PC-3 (cell line): Measurements from ENCODE around the gene SAMD10. TPM values are rescaled to one million over a fixed set of nuclear protein-coding genes. Genes with fewer than 3 reads are reported as not detected.
"Not testable (repeated sequence)": the region's sequence is repeated elsewhere in the genome, so short reads cannot be mapped to it uniquely, and the experiment has no call there.

Source experiments
- ATAC-seq: fragments of 200-7000 bp; cut with Tn5 transposase; 2 replicates; pipeline ENCODE4 v1.9.1; 2020; ENCODE audit warnings: mild to moderate bottlenecking, moderate library complexity
- BruUV-seq: library from RNA; stranded (reverse); fragments of 400-500 nt; replicated peaks from 2 replicates; lab custom pipeline; 2021; lab: Mats Ljungman, UMichigan
- CTCF ChIA-PET: fragments of 300-600 bp; sonication (Branson Sonifier 250); formaldehyde crosslinking; loops from one replicate; lab custom pipeline; 2022; ENCODE audit warnings: antibody characterized with exemption; lab: Charles Lee
- POLR2A ChIA-PET: fragments of 300-600 bp; sonication (Branson Sonifier 250); formaldehyde crosslinking; loops from one replicate; lab custom pipeline; 2022; ENCODE audit warnings: antibody characterized with exemption; ENCODE audit not compliant: unreplicated experiment; lab: Charles Lee
- DNase-seq: peaks from one replicate; pipeline ENCODE4 v3.0.0-alpha.2; 2015
- H2AFZ ChIP-seq: fragments of 300-600 bp; sonication (generic); 2 replicates; pipeline ENCODE4 v1.6.0; 2016; ENCODE audit warnings: antibody characterized with exemption, low read length
- H3F3A ChIP-seq: fragments of 300-600 bp; sonication (generic); one replicate; pipeline ENCODE4 v1.6.0; 2017; ENCODE audit warnings: antibody characterized with exemption, low read length, control low read depth, mild to moderate bottlenecking; ENCODE audit not compliant: unreplicated experiment
- H3K27ac ChIP-seq: fragments of 300-600 bp; sonication (generic); 2 replicates; pipeline ENCODE4 v1.5.1; 2016; ENCODE audit warnings: mild to moderate bottlenecking, low read length
- H3K27me3 ChIP-seq: fragments of 300-600 bp; sonication (generic); 2 replicates; pipeline ENCODE4 v1.6.1; 2016; ENCODE audit warnings: low read length, mixed read lengths
- H3K36me3 ChIP-seq: fragments of 300-600 bp; sonication (generic); 2 replicates; pipeline ENCODE4 v1.6.1; 2016; ENCODE audit warnings: low read depth, mixed run types, low read length, mixed read lengths
- H3K4me1 ChIP-seq: fragments of 300-600 bp; sonication (generic); 2 replicates; pipeline ENCODE4 v1.5.1; 2016; ENCODE audit warnings: low read length; ENCODE audit not compliant: insufficient read depth
- H3K4me2 ChIP-seq: fragments of 300-600 bp; sonication (generic); 2 replicates; pipeline ENCODE4 v1.6.0; 2016; ENCODE audit warnings: low read length
- H3K4me3 ChIP-seq: fragments of 300-600 bp; sonication (generic); 2 replicates; pipeline ENCODE4 v1.5.1; 2016; ENCODE audit warnings: mild to moderate bottlenecking, low read length, mixed read lengths
- H3K79me2 ChIP-seq: fragments of 300-600 bp; sonication (generic); 2 replicates; pipeline ENCODE4 v1.6.1; 2017; ENCODE audit warnings: low read length, mixed read lengths
- H3K9ac ChIP-seq: fragments of 300-600 bp; sonication (generic); 2 replicates; pipeline ENCODE4 v1.6.0; 2016; ENCODE audit warnings: mild to moderate bottlenecking, low read length
- H3K9me2 ChIP-seq: fragments of 300-600 bp; sonication (generic); replicated peaks from 2 replicates; pipeline ENCODE4 v1.6.1; 2016; ENCODE audit warnings: mixed run types, low read length, mixed read lengths
- H3K9me3 ChIP-seq: fragments of 300-600 bp; sonication (generic); 2 replicates; pipeline ENCODE4 v1.6.1; 2016; ENCODE audit warnings: low read length, mixed read lengths
- H4K20me1 ChIP-seq: fragments of 300-600 bp; sonication (generic); 2 replicates; pipeline ENCODE4 v1.6.1; 2016; ENCODE audit warnings: low read length, mixed read lengths
- CTCF ChIP-seq: fragments of 300-600 bp; sonication (generic); conservative IDR thresholded peaks from 2 replicates; pipeline ENCODE4 v1.5.1; 2017; ENCODE audit warnings: antibody characterized with exemption, low read depth, mild to moderate bottlenecking, low read length
- EZH2 ChIP-seq: fragments of 300-600 bp; sonication (generic); IDR thresholded peaks from one replicate; pipeline ENCODE4 v1.6.1; 2017; ENCODE audit warnings: antibody characterized with exemption, mild to moderate bottlenecking, low read length; ENCODE audit not compliant: unreplicated experiment
- EZH2phosphoT487 ChIP-seq: fragments of 300-600 bp; sonication (generic); IDR thresholded peaks from 2 replicates; pipeline ENCODE4 v1.6.1; 2018; ENCODE audit warnings: mild to moderate bottlenecking, antibody characterized with exemption, low read length, borderline replicate concordance
- intact Hi-C: fragments of 100-400 bp; cut with micrococcal nuclease; formaldehyde crosslinking; loops from 2 replicates; pipeline ENCODE4 v1.9.0; 2023
- total RNA-seq: library from RNA; depleted of rRNA; stranded (reverse); fragments of >200 nt; gene quantifications from 2 replicates; pipeline ENCODE4 v1.2.3, GENCODE V29; 2014

Gene SAMD10
- total RNA-seq, 1 experiment from 2014 or later: 7.4 TPM

- no TSS peak for BruUV-seq
- H2AFZ ChIP-seq: no peak overlapping the region
- intact Hi-C loops: no loop called here
These were observed 2.3 kb downstream of the SAMD10 start for GRCh38 chr20:63976980-63977738.

GRCh38 chr20:63976511-63976910 lies 2.9 kb downstream of the SAMD10 start:
- H3K4me3 ChIP-seq, H3K27ac ChIP-seq, CTCF ChIA-PET, H3K9me2 ChIP-seq, H4K20me1 ChIP-seq, H3K27me3 ChIP-seq, H3K9me3 ChIP-seq, ATAC-seq, DNase-seq, intact Hi-C loops, H2AFZ ChIP-seq, H3K4me2 ChIP-seq, H3K9ac ChIP-seq, H3F3A ChIP-seq, POLR2A ChIA-PET, BruUV-seq, H3K79me2 ChIP-seq, H3K36me3 ChIP-seq: not testable (repeated sequence)
- peaks cover 24% of the 10 kb centered on the region for H3K4me1 ChIP-seq

More at GRCh38 chr20:63976980-63977738, 2.3 kb downstream of the SAMD10 start:
- Histone ChIP-seq H3K9ac (no peak overlapping the region), H3K9me2 (no peaks in the 10 kb centered on the region), H3K4me3 (no peak overlapping the region), H3K27me3 (no peaks in the 10 kb centered on the region), H3K79me2 (peaks cover 12% of the 10 kb centered on the region), H3K4me1 (peaks cover 28% of the 10 kb centered on the region), H3K4me2 (peak overlapping the region; percentile 97), H4K20me1 (no peaks in the 10 kb centered on the region), H3F3A (peaks cover 3% of the 10 kb centered on the region), H3K9me3 (no peaks in the 10 kb centered on the region), H3K36me3 (no peaks in the 10 kb centered on the region), H3K27ac (no peak overlapping the region)
- ATAC-seq (no peak), DNase-seq (no peak)
- ChIA-PET CTCF (no interaction called here), POLR2A (interaction anchor here (0.6 kb wide), 1 partner anchor 86 kb away, joined by 6 read pairs; the partner anchor contains the start of gene TCEA2)
- no peak for TF ChIP-seq CTCF
- TF ChIP-seq EZH2: no peak

- H3K4me2 ChIP-seq: no peak overlapping the region
- DNase-seq (peak; percentile 32), ATAC-seq (no peak)
- no peak overlapping the region for H2AFZ ChIP-seq
- no peaks in the 10 kb centered on the region for H3K9me2 ChIP-seq
- no peaks in the 10 kb centered on the region for H3K9me3 ChIP-seq
- H3K27ac ChIP-seq: no peak overlapping the region
- TF ChIP-seq CTCF: no peak
- TF ChIP-seq EZH2: no peak
- TF ChIP-seq EZH2phosphoT487: no peak
- ChIA-PET POLR2A (interaction anchor here (0.5 kb wide), 1 partner anchor 334 kb away, joined by 7 read pairs; no protein-coding TSS in a partner anchor), CTCF (interaction anchor here (1.0 to 1.4 kb wide), 3 partner anchors 64 to 110 kb away, joined by 3 to 7 read pairs (median 7); partner anchors contain the start of gene TPD52L2)
- no TSS peak for BruUV-seq
- H3K4me1 ChIP-seq: peaks cover 17% of the 10 kb centered on the region
- no peaks in the 10 kb centered on the region for H3K36me3 ChIP-seq
- H3K9ac ChIP-seq: no peak overlapping the region
- no peaks in the 10 kb centered on the region for H4K20me1 ChIP-seq
- H3K4me3 ChIP-seq: no peak overlapping the region
- no peaks in the 10 kb centered on the region for H3F3A ChIP-seq
- H3K27me3 ChIP-seq: no peaks in the 10 kb centered on the region
- no peaks in the 10 kb centered on the region for H3K79me2 ChIP-seq
- intact Hi-C loops: loop anchor here (5.0 kb wide), 1 partner anchor 102 kb away; no protein-coding TSS in a partner anchor
These were observed 4.8 kb downstream of the SAMD10 start for GRCh38 chr20:63974402-63975200.
